HepG2 (cell line): ENCODE data around the gene RREB1. TPM values are rescaled to one million over a fixed set of nuclear protein-coding genes. Genes with fewer than 3 reads are reported as not detected.

Experiments
- ESRRA ChIP-seq: sonication (generic); formaldehyde crosslinking; IDR thresholded peaks from 2 replicates; pipeline ENCODE4 v1.5.1; 2020; ENCODE audit warnings: mild to moderate bottlenecking, low read depth, missing genetic modification reagents
- FOXK1 ChIP-seq: sonication (generic); formaldehyde crosslinking; IDR thresholded peaks from 2 replicates; pipeline ENCODE4 v1.4.0; 2020; ENCODE audit warnings: low read depth, missing genetic modification reagents, borderline replicate concordance
- HDAC2 ChIP-seq: sonication (generic); formaldehyde crosslinking; IDR thresholded peaks from 2 replicates; pipeline ENCODE4 v1.4.0; 2020; ENCODE audit warnings: missing genetic modification reagents
- HDAC6 ChIP-seq: fragments of 200-600 bp; sonication (generic); IDR thresholded peaks from 2 replicates; pipeline ENCODE4 v1.7.0; 2017; ENCODE audit warnings: mild to moderate bottlenecking, antibody characterized with exemption, low read length, low read depth
- HNRNPUL1 ChIP-seq: fragments of 200-400 bp; formaldehyde crosslinking; IDR thresholded peaks from 2 replicates; pipeline ENCODE4 v1.6.1; 2017; ENCODE audit warnings: low read depth, mild to moderate bottlenecking, low read length, moderate library complexity
- IKZF4 ChIP-seq: sonication (generic); formaldehyde crosslinking; IDR thresholded peaks from 2 replicates; pipeline ENCODE4 v1.5.1; 2020; ENCODE audit warnings: borderline replicate concordance, mild to moderate bottlenecking, low read depth, missing genetic modification reagents; ENCODE audit errors: not compliant biosample characterization
- KDM4B ChIP-seq: sonication (generic); formaldehyde crosslinking; IDR thresholded peaks from 2 replicates; pipeline ENCODE4 v1.4.0; 2020; ENCODE audit warnings: missing genetic modification reagents
- NR2C2 ChIP-seq: sonication (generic); formaldehyde crosslinking; IDR thresholded peaks from 2 replicates; pipeline ENCODE4 v1.4.0; 2020; ENCODE audit warnings: missing genetic modification reagents, mild to moderate bottlenecking, moderate library complexity, borderline replicate concordance
- NR2F2 ChIP-seq: IDR thresholded peaks from 2 replicates; pipeline ENCODE4 v1.6.1; 2012; ENCODE audit warnings: low read depth, inconsistent platforms, borderline replicate concordance
- NR2F6 ChIP-seq, 2 experiments: IDR thresholded peaks; 2 replicates each; pipeline ENCODE4 v1.6.1; 2016; ENCODE audit warnings: antibody characterized with exemption in 1 of 2, mild to moderate bottlenecking in 1 of 2
- SP5 ChIP-seq: IDR thresholded peaks from 2 replicates; pipeline ENCODE4 v1.6.1; 2016; ENCODE audit warnings: low read depth, borderline replicate concordance
- TCF12 ChIP-seq, 2 experiments: fragments of 450-650 bp in 1 of 2; sonication (generic) in 1 of 2; formaldehyde crosslinking in 1 of 2; IDR thresholded peaks; 2 replicates each; pipeline versions ENCODE4 v1.6.1 to v1.8.0; 2017 to 2022; ENCODE audit warnings: antibody characterized with exemption in 1 of 2, mild to moderate bottlenecking in 1 of 2, missing genetic modification reagents in 1 of 2, moderate library complexity in 1 of 2
- ZBTB42 ChIP-seq: sonication (generic); formaldehyde crosslinking; IDR thresholded peaks from 2 replicates; pipeline ENCODE4 v1.5.0; 2020; ENCODE audit warnings: mild to moderate bottlenecking, missing genetic modification reagents
- ZMAT3 ChIP-seq: sonication (generic); formaldehyde crosslinking; conservative IDR thresholded peaks from 2 replicates; pipeline ENCODE4 v1.7.0; 2021; ENCODE audit warnings: missing genetic modification reagents
- ZMYM3 ChIP-seq: sonication (generic); formaldehyde crosslinking; IDR thresholded peaks from 2 replicates; pipeline ENCODE4 v1.5.1; 2020; ENCODE audit warnings: mild to moderate bottlenecking, missing genetic modification reagents
- ZNF30 ChIP-seq: sonication (generic); formaldehyde crosslinking; IDR thresholded peaks from 2 replicates; pipeline ENCODE4 v1.5.0; 2020; ENCODE audit warnings: mild to moderate bottlenecking, missing genetic modification reagents
- ZNF350 ChIP-seq: sonication (generic); formaldehyde crosslinking; IDR thresholded peaks from 2 replicates; pipeline ENCODE4 v1.4.0; 2020; ENCODE audit warnings: mild to moderate bottlenecking, low read depth, missing genetic modification reagents, borderline replicate concordance
- ZNF407 ChIP-seq: sonication (generic); formaldehyde crosslinking; IDR thresholded peaks from one replicate; pipeline ENCODE4 v1.5.1; 2020; ENCODE audit warnings: mild to moderate bottlenecking, missing genetic modification reagents; ENCODE audit errors: not compliant biosample characterization
- ZNF605 ChIP-seq: sonication (generic); formaldehyde crosslinking; IDR thresholded peaks from 2 replicates; pipeline ENCODE4 v1.8.0; 2022; ENCODE audit warnings: mild to moderate bottlenecking, missing genetic modification reagents
- ZNF75D ChIP-seq: sonication (generic); formaldehyde crosslinking; IDR thresholded peaks from 2 replicates; pipeline ENCODE4 v1.8.1; 2023; ENCODE audit warnings: missing genetic modification reagents, mild to moderate bottlenecking, borderline replicate concordance
- ZSCAN21 ChIP-seq: sonication (generic); formaldehyde crosslinking; IDR thresholded peaks from 2 replicates; pipeline ENCODE4 v1.8.0; 2022; ENCODE audit warnings: mild to moderate bottlenecking, missing genetic modification reagents, moderate library complexity, borderline replicate concordance
- polyA plus RNA-seq, 8 experiments: library from polyadenylated mRNA; depleted of rRNA in 3 of 8; stranded (reverse) in 7 of 8; unstranded in 1 of 8; fragments of >200 nt; fragmentation: Illumina TruSeq in 4 of 8; extraction: Trizol in 4 of 8; gene quantifications; 2 replicates each; pipeline versions ENCODE4 v1.2.1 to v1.2.3, GENCODE V29; 2011 to 2016; ENCODE audit warnings: low read depth in 4 of 8, missing spikeins in 1 of 8, mixed read lengths in 1 of 8; ENCODE audit not compliant: insufficient read depth in 1 of 8
- total RNA-seq, 5 experiments: library from RNA; depleted of rRNA; stranded (reverse); fragments of >200 nt; fragmentation: Illumina TruSeq; extraction: Trizol; gene quantifications; 2 replicates each; pipeline ENCODE4 v1.2.3, GENCODE V29; 2016; ENCODE audit warnings: low read depth in 1 of 5

The RREB1 gene
- total and polyA plus RNA-seq, 2 of the 13 experiments (the other 11 are each of a cell fraction or from before 2014, with no cell fraction given) = 6.1 to 23.2 TPM

GRCh38 chr6:7140631-7141378, 33.0 kb downstream of the RREB1 start (continued):
- TF ChIP-seq ZNF75D (CRISPR knock-in tag) (no peak), HDAC2 (CRISPR knock-in tag) (peak; percentile 55; the same call in 1 of the 2 replicates), ZNF30 (CRISPR knock-in tag) (no peak), NR2C2 (CRISPR knock-in tag) (peak; percentile 40; the same call in 1 of the 2 replicates), ZNF407 (CRISPR knock-in tag) (peak; percentile 82), ZNF605 (CRISPR knock-in tag) (peak; percentile 88), NR2F2 (peak; percentile 25; the same call in 1 of the 2 replicates), ESRRA (CRISPR knock-in tag) (0 out of 2 replicates have a peak, but pooled peaks have one; percentile 27), KDM4B (CRISPR knock-in tag) (no peak), ZBTB42 (no peak), FOXK1 (CRISPR knock-in tag) (no peak), SP5 (peak; percentile 74), IKZF4 (CRISPR knock-in tag) (peak; percentile 95), TCF12 (IDR thresholded peaks at IDR 0.05) (no peak), TCF12 (CRISPR knock-in tag; IDR thresholded peaks at IDR 0.05) (peak; percentile 84), ZMYM3 (CRISPR knock-in tag) (0 out of 2 replicates have a peak, but pooled peaks have one; percentile 27), HDAC6 (no peak), HNRNPUL1 (no peak), NR2F6 (IDR thresholded peaks at IDR 0.05) (0 out of 2 replicates have a peak, but pooled peaks have one; percentile 44), NR2F6 (CRISPR knock-in tag; IDR thresholded peaks at IDR 0.05) (peak; percentile 70), ZMAT3 (peak; percentile 89), ZNF350 (no peak; the same call in 1 of the 2 replicates), ZSCAN21 (peak; percentile 94)
